Measurements from ENCODE around the gene WNK1. TPM values are rescaled to one million over a fixed set of nuclear protein-coding genes. Genes with fewer than 3 reads are reported as not detected.
A peak's percentile ranks its signal among the peaks of the same experiment; 100 is the strongest.
"Not testable (repeated sequence)": the region's sequence is repeated elsewhere in the genome, so short reads cannot be mapped to it uniquely, and the experiment has no call there.

The WNK1 gene
- total RNA-seq, 1 experiment from 2014 or later, result 183 TPM

DNA sequence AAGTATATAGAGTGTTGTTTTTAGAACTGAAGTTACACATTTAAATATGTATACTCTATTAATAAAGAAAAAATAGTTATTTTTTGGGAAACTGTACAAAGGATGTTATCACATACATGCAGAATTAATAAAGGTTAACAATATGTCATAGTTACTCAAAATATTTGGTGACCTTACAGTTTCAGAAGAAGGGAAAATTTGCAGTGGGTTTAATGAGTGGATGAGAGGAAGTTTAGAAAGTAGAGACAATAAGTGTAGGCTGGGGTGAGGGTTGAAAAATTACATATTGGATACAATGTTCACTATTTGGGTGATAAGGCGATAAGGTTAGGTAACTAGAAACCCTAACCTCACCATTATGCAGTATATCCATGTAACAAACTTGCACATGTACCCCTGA lies 13.5 kb downstream of the WNK1 start:
- Histone ChIP-seq H4K20me1 (ENCODE audit: insufficient read depth, low read depth, low read length) (0 out of 2 replicates have a peak, but pooled peaks cover 4% of the 10 kb centered on the region), H3K9me3 (ENCODE audit: low read length) (no peaks in the 10 kb centered on the region), H2AFZ (ENCODE audit: low read length) (no peak overlapping the region), H3K36me3 (ENCODE audit: insufficient read depth, low read length) (peaks cover 3% of the 10 kb centered on the region; the same call in 1 of the 2 replicates), H3K79me2 (ENCODE audit: low read length) (peaks cover 99% of the 10 kb centered on the region), H3K4me1 (ENCODE audit: low read length) (peaks cover 53% of the 10 kb centered on the region), H3K9ac (ENCODE audit: low read length) (no peak overlapping the region), H3K9me2 (replicated peaks; ENCODE audit: insufficient read depth, low read length) (no peaks in the 10 kb centered on the region), H3K27ac (ENCODE audit: low read length) (no peak overlapping the region), H3K4me2 (ENCODE audit: low read depth, low read length, poor library complexity, severe bottlenecking) (no peak overlapping the region), H3K27me3 (ENCODE audit: low read length) (no peaks in the 10 kb centered on the region), H3K4me3 (ENCODE audit: low read length) (no peak overlapping the region)
- DNase-seq, result no peak

DNA sequence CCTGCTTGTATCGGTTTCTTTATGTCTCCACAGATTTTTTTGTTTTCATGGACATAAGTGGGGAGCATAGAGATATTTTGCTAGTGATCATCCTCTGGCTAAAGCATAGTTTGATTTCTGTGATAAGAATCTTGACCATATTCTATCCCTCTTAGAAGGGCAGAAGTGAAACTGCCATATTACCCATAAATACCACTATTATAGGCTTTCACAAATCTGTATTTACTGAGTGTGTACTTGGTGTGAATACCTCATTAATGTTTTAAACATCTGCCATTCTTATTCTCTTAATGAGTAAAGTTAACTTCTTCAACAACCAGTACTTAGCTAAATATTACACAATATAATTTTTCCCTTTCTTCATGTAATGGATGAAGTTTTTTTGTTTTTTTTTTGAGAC lies 16.1 kb downstream of the WNK1 start:
- Histone ChIP-seq H3K27ac (ENCODE audit: low read length) (no peak overlapping the region), H3K9me2 (replicated peaks; ENCODE audit: insufficient read depth, low read length) (no peaks in the 10 kb centered on the region), H3K36me3 (ENCODE audit: insufficient read depth, low read length) (peaks cover 3% of the 10 kb centered on the region; the same call in 1 of the 2 replicates), H3K79me2 (ENCODE audit: low read length) (peaks cover 100% of the 10 kb centered on the region), H3K4me1 (ENCODE audit: low read length) (peaks cover 64% of the 10 kb centered on the region), H3K9ac (ENCODE audit: low read length) (no peak overlapping the region), H4K20me1 (ENCODE audit: insufficient read depth, low read depth, low read length) (0 out of 2 replicates have a peak, but pooled peaks cover 9% of the 10 kb centered on the region), H3K4me3 (ENCODE audit: low read length) (no peak overlapping the region), H3K4me2 (ENCODE audit: low read depth, low read length, poor library complexity, severe bottlenecking) (no peak overlapping the region), H3K9me3 (ENCODE audit: low read length) (no peaks in the 10 kb centered on the region), H3K27me3 (ENCODE audit: low read length) (no peaks in the 10 kb centered on the region), H2AFZ (ENCODE audit: low read length) (no peak overlapping the region)
- DNase-seq, result no peak

DNA sequence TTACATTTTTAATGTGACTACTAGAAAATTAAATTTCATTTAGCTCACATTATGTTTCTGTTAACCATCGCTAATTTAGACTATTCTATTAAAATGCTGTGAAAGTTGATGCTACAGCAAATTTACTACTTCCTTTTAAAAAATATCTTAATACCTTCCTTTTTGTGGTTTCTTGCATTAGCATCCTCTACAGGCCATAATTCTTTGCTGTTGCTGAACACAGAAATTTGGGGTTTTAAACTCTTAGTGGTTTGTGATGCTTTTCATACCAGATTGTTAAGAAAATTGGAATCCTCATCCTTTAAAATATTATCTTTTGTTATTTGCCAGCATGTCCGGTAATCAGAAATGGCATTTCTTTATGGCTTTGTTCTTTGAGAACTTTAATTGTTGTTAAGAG lies 18.1 kb downstream of the WNK1 start:
- Histone ChIP-seq H3K9me2 (replicated peaks; ENCODE audit: insufficient read depth, low read length) (no peaks in the 10 kb centered on the region), H3K9me3 (ENCODE audit: low read length) (no peaks in the 10 kb centered on the region), H4K20me1 (ENCODE audit: insufficient read depth, low read depth, low read length) (0 out of 2 replicates have a peak, but pooled peaks cover 9% of the 10 kb centered on the region), H3K79me2 (ENCODE audit: low read length) (peaks cover 100% of the 10 kb centered on the region), H3K36me3 (ENCODE audit: insufficient read depth, low read length) (peaks cover 7% of the 10 kb centered on the region; the same call in 1 of the 2 replicates), H3K27ac (ENCODE audit: low read length) (peak overlapping the region; percentile 68), H3K4me1 (ENCODE audit: low read length) (peaks cover 84% of the 10 kb centered on the region), H3K4me3 (ENCODE audit: low read length) (no peak overlapping the region), H2AFZ (ENCODE audit: low read length) (no peak overlapping the region), H3K9ac (ENCODE audit: low read length) (no peak overlapping the region), H3K27me3 (ENCODE audit: low read length) (no peaks in the 10 kb centered on the region), H3K4me2 (ENCODE audit: low read depth, low read length, poor library complexity, severe bottlenecking) (peak overlapping the region; percentile 56)
- no peak for DNase-seq

DNA sequence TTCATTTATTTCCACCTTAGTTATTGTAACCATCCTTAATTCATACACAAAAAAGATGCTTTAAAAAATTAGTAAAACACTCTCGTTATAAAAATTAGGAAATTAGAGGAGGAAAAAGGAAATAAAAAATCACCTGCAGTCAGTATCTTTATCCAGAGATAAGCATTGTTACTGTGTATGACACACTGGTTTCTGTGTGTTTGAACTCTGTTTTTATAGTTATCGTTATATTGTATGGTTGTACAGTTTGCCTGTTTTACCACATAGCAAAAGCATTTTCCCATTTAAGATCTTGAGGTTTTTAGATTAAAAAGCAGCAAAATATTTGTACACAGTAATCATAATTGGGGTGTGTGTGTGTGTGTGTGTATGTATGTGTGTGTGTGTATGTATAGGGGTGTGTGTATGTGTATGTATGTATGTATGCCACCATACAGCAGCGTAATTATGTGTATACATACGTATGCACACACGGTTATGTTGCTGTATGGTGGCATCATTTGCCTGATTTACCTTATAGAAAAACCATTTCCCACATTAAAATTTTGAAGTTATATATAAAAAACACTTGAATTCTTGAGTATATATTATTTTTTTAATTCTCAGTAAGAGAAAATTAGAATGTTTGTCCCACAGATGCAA lies 19.8 kb downstream of the WNK1 start:
- peaks cover 7% of the 10 kb centered on the region; the same call in 1 of the 2 replicates for H3K36me3 ChIP-seq (ENCODE audit: insufficient read depth, low read length)
- H3K9me2 ChIP-seq (replicated peaks; ENCODE audit: insufficient read depth, low read length), result no peaks in the 10 kb centered on the region
- H3K4me2 ChIP-seq (ENCODE audit: low read depth, low read length, poor library complexity, severe bottlenecking), result peak overlapping the region; percentile 12
- no peak for DNase-seq
- H4K20me1 ChIP-seq (ENCODE audit: insufficient read depth, low read depth, low read length), result 0 out of 2 replicates have a peak, but pooled peaks cover 5% of the 10 kb centered on the region
- no peak overlapping the region for H3K4me3 ChIP-seq (ENCODE audit: low read length)
- H3K4me1 ChIP-seq (ENCODE audit: low read length), result peaks cover 80% of the 10 kb centered on the region
- H3K9ac ChIP-seq (ENCODE audit: low read length), result no peak overlapping the region
- H3K9me3 ChIP-seq (ENCODE audit: low read length), result no peaks in the 10 kb centered on the region
- no peak overlapping the region for H2AFZ ChIP-seq (ENCODE audit: low read length)
- peak overlapping the region; percentile 23; the same call in 1 of the 2 replicates for H3K27ac ChIP-seq (ENCODE audit: low read length)
- peaks cover 100% of the 10 kb centered on the region for H3K79me2 ChIP-seq (ENCODE audit: low read length)
- no peaks in the 10 kb centered on the region for H3K27me3 ChIP-seq (ENCODE audit: low read length)

DNA sequence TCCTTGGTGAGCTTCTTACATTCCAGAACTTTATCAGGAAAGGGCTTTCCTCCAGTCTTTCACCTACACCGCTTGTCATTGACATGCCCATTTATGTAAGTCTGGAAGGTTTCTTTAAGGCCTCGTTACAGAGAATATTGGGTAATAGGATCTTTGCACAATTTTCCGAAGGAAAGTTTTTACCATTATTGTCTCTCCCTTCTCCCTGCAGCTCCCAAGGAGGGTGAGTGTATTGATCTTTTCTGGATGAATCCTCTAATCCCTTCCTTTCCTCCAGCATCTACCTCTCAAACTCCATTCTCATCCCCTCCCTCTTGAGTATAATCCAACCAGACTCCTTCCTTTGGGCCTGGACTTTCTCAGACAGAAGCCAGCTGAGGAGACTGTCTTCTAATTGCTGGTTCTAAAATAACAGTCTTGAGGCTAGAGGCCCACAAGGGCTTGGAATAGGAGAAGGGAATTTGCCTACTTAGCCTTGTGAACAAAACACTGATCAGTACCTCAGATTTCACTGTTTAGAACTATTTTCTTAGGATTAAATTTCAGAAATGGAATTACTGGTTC lies 21.8 kb downstream of the WNK1 start:
- Histone ChIP-seq H3K9me3 (ENCODE audit: low read length) (no peaks in the 10 kb centered on the region), H3K4me1 (ENCODE audit: low read length) (peaks cover 77% of the 10 kb centered on the region), H3K4me2 (ENCODE audit: low read depth, low read length, poor library complexity, severe bottlenecking) (peak overlapping the region; percentile 39), H3K27ac (ENCODE audit: low read length) (peak overlapping the region; percentile 66), H4K20me1 (ENCODE audit: insufficient read depth, low read depth, low read length) (0 out of 2 replicates have a peak, but pooled peaks cover 5% of the 10 kb centered on the region), H3K27me3 (ENCODE audit: low read length) (no peaks in the 10 kb centered on the region), H3K9ac (ENCODE audit: low read length) (no peak overlapping the region), H3K36me3 (ENCODE audit: insufficient read depth, low read length) (peaks cover 7% of the 10 kb centered on the region; the same call in 1 of the 2 replicates), H2AFZ (ENCODE audit: low read length) (no peak overlapping the region), H3K4me3 (ENCODE audit: low read length) (no peak overlapping the region), H3K79me2 (ENCODE audit: low read length) (peaks cover 100% of the 10 kb centered on the region), H3K9me2 (replicated peaks; ENCODE audit: insufficient read depth, low read length) (no peaks in the 10 kb centered on the region)
- DNase-seq, result peak; percentile 31

DNA sequence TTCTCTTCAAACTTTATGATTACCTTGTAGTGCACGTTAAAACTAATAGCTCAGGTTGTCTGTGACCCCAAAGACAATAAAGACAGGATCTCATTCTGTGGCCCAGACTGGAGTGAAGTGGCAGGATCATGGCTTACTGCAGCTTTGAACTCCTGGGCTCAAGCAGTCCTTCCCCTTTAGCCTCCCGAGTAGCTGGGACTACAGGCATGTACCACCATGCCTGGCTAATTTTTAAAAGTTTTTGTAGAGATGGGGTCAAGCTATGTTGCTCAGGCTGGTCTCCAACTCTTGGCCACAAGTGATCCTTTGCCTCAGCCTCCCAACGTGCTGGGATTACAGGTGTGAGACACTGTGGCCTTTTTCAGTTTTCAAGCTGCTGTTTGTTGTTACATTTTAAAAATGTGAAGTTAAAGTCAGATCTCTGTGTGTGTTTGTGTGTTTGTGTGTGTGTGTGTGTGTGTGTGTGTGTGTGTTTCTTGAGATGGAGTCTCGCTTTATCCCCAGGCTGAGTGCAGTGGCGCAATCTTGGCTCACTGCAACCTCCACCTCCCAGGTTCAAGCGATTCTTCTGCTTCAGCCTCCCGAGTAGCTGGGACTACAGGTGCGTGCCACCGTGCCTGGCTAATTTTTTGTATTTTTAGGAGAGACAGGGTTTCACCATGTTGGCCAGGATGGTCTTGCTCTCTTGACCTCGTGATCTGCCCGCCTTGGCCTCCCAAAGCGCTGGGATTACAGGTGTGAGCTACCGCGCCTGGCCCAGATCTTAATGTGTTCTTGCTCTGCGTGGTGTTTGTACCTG lies 23.8 kb downstream of the WNK1 start:
- H2AFZ ChIP-seq (ENCODE audit: low read length); H3K36me3 ChIP-seq (ENCODE audit: insufficient read depth, low read length); H3K9me2 ChIP-seq (replicated peaks; ENCODE audit: insufficient read depth, low read length); H3K9me3 ChIP-seq (ENCODE audit: low read length); H3K9ac ChIP-seq (ENCODE audit: low read length); H3K27ac ChIP-seq (ENCODE audit: low read length); H4K20me1 ChIP-seq (ENCODE audit: insufficient read depth, low read depth, low read length); DNase-seq; H3K4me3 ChIP-seq (ENCODE audit: low read length); H3K27me3 ChIP-seq (ENCODE audit: low read length); H3K4me2 ChIP-seq (ENCODE audit: low read depth, low read length, poor library complexity, severe bottlenecking): not testable (repeated sequence)
- Histone ChIP-seq H3K79me2 (ENCODE audit: low read length) (peaks cover 100% of the 10 kb centered on the region), H3K4me1 (ENCODE audit: low read length) (peaks cover 77% of the 10 kb centered on the region)

DNA sequence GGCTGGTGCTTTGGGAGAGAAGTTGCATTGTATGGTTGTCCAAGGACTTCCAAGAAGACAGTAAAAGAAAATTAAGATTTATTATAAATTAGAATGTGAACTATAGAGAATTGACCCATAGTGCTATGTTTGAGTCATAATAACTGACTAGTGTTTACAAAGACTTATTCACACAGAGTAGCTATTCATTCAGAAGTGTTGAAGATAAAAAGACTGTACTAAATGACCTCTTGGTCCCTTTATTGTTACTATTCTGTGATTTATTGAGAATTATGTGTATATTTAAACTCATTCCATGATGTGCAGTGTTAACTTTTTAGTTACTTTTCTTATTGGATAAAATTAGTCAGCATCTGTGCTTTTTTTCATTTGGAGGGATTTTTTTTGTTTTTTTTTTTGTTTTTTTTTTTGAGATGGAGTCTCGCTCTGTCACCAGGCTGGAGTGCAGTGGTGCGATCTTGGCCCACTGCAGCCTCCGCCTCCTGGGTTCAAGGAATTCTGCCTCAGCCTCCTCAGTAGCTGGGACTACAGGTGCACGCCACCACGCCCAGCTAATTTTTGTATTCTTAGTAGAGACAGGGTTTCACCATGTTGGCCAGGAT lies 24.5 kb downstream of the WNK1 start:
- not testable (repeated sequence) for H3K27me3 ChIP-seq (ENCODE audit: low read length); H3K4me2 ChIP-seq (ENCODE audit: low read depth, low read length, poor library complexity, severe bottlenecking); H3K9me3 ChIP-seq (ENCODE audit: low read length); H3K27ac ChIP-seq (ENCODE audit: low read length); H3K36me3 ChIP-seq (ENCODE audit: insufficient read depth, low read length); H2AFZ ChIP-seq (ENCODE audit: low read length); H4K20me1 ChIP-seq (ENCODE audit: insufficient read depth, low read depth, low read length); H3K9ac ChIP-seq (ENCODE audit: low read length); H3K9me2 ChIP-seq (replicated peaks; ENCODE audit: insufficient read depth, low read length); H3K4me3 ChIP-seq (ENCODE audit: low read length)
- H3K79me2 ChIP-seq (ENCODE audit: low read length), result peaks cover 100% of the 10 kb centered on the region
- DNase-seq, result peak; percentile 29
- H3K4me1 ChIP-seq (ENCODE audit: low read length), result peaks cover 71% of the 10 kb centered on the region

Data from Karpas-422 (cell line).